ENCODE data around the gene EFCAB6.

EFCAB6 gene

DNA sequence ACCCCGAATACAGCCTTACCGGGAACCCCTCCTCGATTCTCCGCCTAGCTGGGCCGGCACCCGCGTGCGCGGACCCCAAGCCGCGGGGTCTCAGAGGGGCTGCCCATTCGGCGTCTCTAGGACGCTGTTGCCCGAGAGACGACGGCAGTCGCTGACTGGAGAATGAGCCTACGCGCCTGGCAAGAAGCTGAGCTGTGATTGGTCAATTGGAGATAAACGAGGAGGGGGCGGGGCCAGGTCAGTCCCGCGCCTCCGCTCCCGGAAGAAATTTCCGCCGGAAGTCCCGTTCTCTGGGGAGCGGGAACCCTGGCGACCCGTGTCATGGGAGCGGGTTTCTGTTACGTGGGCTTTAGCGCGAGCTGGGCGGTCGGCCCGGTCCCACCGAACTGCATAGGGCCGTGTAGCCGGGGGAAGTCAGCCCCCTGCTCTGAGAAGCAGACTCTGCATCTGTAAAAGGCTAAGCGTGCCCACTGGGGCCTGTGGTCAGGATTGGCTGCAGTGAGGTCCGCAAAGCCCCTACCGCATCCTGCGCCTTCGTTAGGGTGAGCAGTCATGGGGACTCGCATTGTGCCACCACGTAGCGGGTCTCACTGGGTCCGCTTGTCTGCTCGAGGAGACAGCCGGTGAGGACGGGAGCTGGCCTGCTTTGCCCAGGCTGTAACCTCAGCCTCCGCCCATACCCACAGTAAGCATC is at the start of gene EFCAB6:
TSS of gene EFCAB6 (minus strand) at position 157 of the 694 bp plus-strand sequence. CDS start 29,987 bp downstream, outside the sequence.
- ATAC-seq = peak; percentile 97

GRCh38 chr22:43861529-43861928 is 49.4 kb upstream of the EFCAB6 start:
- TF ChIP-seq ZC3H10 (CRISPR knock-in tag; IDR thresholded peaks at IDR 0.05) = no peak
- TF ChIP-seq OSR1 (CRISPR knock-in tag; IDR thresholded peaks at IDR 0.05) = no peak
- TF ChIP-seq, protein P1, sequence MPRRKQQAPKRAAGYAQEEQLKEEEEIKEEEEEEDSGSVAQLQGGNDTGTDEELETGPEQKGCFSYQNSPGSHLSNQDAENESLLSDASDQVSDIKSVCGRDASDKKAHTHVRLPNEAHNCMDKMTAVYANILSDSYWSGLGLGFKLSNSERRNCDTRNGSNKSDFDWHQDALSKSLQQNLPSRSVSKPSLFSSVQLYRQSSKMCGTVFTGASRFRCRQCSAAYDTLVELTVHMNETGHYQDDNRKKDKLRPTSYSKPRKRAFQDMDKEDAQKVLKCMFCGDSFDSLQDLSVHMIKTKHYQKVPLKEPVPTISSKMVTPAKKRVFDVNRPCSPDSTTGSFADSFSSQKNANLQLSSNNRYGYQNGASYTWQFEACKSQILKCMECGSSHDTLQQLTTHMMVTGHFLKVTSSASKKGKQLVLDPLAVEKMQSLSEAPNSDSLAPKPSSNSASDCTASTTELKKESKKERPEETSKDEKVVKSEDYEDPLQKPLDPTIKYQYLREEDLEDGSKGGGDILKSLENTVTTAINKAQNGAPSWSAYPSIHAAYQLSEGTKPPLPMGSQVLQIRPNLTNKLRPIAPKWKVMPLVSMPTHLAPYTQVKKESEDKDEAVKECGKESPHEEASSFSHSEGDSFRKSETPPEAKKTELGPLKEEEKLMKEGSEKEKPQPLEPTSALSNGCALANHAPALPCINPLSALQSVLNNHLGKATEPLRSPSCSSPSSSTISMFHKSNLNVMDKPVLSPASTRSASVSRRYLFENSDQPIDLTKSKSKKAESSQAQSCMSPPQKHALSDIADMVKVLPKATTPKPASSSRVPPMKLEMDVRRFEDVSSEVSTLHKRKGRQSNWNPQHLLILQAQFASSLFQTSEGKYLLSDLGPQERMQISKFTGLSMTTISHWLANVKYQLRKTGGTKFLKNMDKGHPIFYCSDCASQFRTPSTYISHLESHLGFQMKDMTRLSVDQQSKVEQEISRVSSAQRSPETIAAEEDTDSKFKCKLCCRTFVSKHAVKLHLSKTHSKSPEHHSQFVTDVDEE (CRISPR knock-in tag; IDR thresholded peaks at IDR 0.05) = no peak
- TF ChIP-seq PPARA (CRISPR knock-in tag; IDR thresholded peaks at IDR 0.05; ENCODE audit: borderline replicate concordance) = no peak
- TF ChIP-seq, protein P2, sequence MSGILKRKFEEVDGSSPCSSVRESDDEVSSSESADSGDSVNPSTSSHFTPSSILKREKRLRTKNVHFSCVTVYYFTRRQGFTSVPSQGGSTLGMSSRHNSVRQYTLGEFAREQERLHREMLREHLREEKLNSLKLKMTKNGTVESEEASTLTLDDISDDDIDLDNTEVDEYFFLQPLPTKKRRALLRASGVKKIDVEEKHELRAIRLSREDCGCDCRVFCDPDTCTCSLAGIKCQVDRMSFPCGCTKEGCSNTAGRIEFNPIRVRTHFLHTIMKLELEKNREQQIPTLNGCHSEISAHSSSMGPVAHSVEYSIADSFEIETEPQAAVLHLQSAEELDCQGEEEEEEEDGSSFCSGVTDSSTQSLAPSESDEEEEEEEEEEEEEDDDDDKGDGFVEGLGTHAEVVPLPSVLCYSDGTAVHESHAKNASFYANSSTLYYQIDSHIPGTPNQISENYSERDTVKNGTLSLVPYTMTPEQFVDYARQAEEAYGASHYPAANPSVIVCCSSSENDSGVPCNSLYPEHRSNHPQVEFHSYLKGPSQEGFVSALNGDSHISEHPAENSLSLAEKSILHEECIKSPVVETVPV (CRISPR knock-in tag; IDR thresholded peaks at IDR 0.05) = no peak
- TF ChIP-seq ZNF565 (CRISPR knock-in tag; conservative IDR thresholded peaks at IDR 0.05; ENCODE audit: low read depth) = no peak
- TF ChIP-seq, protein P3, sequence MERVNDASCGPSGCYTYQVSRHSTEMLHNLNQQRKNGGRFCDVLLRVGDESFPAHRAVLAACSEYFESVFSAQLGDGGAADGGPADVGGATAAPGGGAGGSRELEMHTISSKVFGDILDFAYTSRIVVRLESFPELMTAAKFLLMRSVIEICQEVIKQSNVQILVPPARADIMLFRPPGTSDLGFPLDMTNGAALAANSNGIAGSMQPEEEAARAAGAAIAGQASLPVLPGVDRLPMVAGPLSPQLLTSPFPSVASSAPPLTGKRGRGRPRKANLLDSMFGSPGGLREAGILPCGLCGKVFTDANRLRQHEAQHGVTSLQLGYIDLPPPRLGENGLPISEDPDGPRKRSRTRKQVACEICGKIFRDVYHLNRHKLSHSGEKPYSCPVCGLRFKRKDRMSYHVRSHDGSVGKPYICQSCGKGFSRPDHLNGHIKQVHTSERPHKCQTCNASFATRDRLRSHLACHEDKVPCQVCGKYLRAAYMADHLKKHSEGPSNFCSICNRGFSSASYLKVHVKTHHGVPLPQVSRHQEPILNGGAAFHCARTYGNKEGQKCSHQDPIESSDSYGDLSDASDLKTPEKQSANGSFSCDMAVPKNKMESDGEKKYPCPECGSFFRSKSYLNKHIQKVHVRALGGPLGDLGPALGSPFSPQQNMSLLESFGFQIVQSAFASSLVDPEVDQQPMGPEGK (CRISPR knock-in tag; IDR thresholded peaks at IDR 0.05; ENCODE audit: borderline replicate concordance) = no peak
- no peak for TF ChIP-seq ISL1 (CRISPR knock-in tag; IDR thresholded peaks at IDR 0.05)
- no peak for ATAC-seq

More for the DNA sequence above, at the start of gene EFCAB6:
- TF ChIP-seq CREB5 (CRISPR knock-in tag; IDR thresholded peaks at IDR 0.05; ENCODE audit: low read depth) = no peak
- no peak for TF ChIP-seq CSDC2 (CRISPR knock-in tag; IDR thresholded peaks at IDR 0.05)
- TF ChIP-seq ISL1 (CRISPR knock-in tag; IDR thresholded peaks at IDR 0.05) = no peak
- no peak for TF ChIP-seq TCF4 (CRISPR knock-in tag; IDR thresholded peaks at IDR 0.05; ENCODE audit: borderline replicate concordance)
- no peak for TF ChIP-seq GLIS3 (CRISPR knock-in tag; IDR thresholded peaks at IDR 0.05)
- TF ChIP-seq ZFP3 (CRISPR knock-in tag; IDR thresholded peaks at IDR 0.05) = no peak
- no peak for TF ChIP-seq BACH2 (CRISPR knock-in tag; IDR thresholded peaks at IDR 0.05; ENCODE audit: borderline replicate concordance)
- no peak for TF ChIP-seq TOX (CRISPR knock-in tag; IDR thresholded peaks at IDR 0.05; ENCODE audit: borderline replicate concordance)
- TF ChIP-seq ARNTL (CRISPR knock-in tag; IDR thresholded peaks at IDR 0.05; ENCODE audit: borderline replicate concordance, low read depth) = no peak
- no peak for TF ChIP-seq PPARA (CRISPR knock-in tag; IDR thresholded peaks at IDR 0.05; ENCODE audit: borderline replicate concordance)
- no peak for TF ChIP-seq ZNF70 (CRISPR knock-in tag; IDR thresholded peaks at IDR 0.05)
- no peak for TF ChIP-seq ZNF8 (CRISPR knock-in tag; IDR thresholded peaks at IDR 0.05)
- TF ChIP-seq ZFP30 (CRISPR knock-in tag; IDR thresholded peaks at IDR 0.05) = no peak
- TF ChIP-seq ESRRG (CRISPR knock-in tag; IDR thresholded peaks at IDR 0.05) = no peak
- no peak for TF ChIP-seq SNAI2 (CRISPR knock-in tag; IDR thresholded peaks at IDR 0.05)
- TF ChIP-seq, protein P1 (CRISPR knock-in tag; IDR thresholded peaks at IDR 0.05) = no peak
- no peak for TF ChIP-seq ZNF565 (CRISPR knock-in tag; conservative IDR thresholded peaks at IDR 0.05; ENCODE audit: low read depth)
- no peak for TF ChIP-seq RARB (CRISPR knock-in tag; IDR thresholded peaks at IDR 0.05)
- TF ChIP-seq ZC3H10 (CRISPR knock-in tag; IDR thresholded peaks at IDR 0.05) = no peak
- no peak for TF ChIP-seq POU6F1 (CRISPR knock-in tag; IDR thresholded peaks at IDR 0.05; ENCODE audit: borderline replicate concordance, low read depth)

Measured in SK-N-SH treated with all-trans-retinoic acid at 6 μM for 48 hours (cell line).